Astrocyte of the hippocampus (primary cell): ENCODE measurements around the gene PAK4.
A peak's percentile ranks its signal among the peaks of the same experiment; 100 is the strongest.
"Not testable (repeated sequence)": the region's sequence is repeated elsewhere in the genome, so short reads cannot be mapped to it uniquely, and the experiment has no call there.

ENCODE experiments used
- DNase-seq: peaks from one replicate; pipeline ENCODE4 v3.0.0; 2011; ENCODE audit warnings: low read depth, low spot score

Gene PAK4

GRCh38 chr19:39100500-39101166, 25.0 kb upstream of the PAK4 start:
- no peak for DNase-seq

- DNase-seq, result no peak
Measured at GRCh38 chr19:39103151-39103550, 22.4 kb upstream of the PAK4 start.

GRCh38 chr19:39104186-39104596, 21.4 kb upstream of the PAK4 start:
- DNase-seq, result no peak

GRCh38 chr19:39106194-39106593, 19.4 kb upstream of the PAK4 start:
- DNase-seq, result no peak

- no peak for DNase-seq
Measured at GRCh38 chr19:39109641-39110040, 15.9 kb upstream of the PAK4 start.

- DNase-seq, result peak; percentile 72
Measured at GRCh38 chr19:39110263-39110967, 15.2 kb upstream of the PAK4 start.

- DNase-seq, result no peak
Measured at GRCh38 chr19:39111593-39112199, 13.9 kb upstream of the PAK4 start.

GRCh38 chr19:39112338-39112890, 13.2 kb upstream of the PAK4 start:
- DNase-seq, result peak; percentile 43

- DNase-seq, result no peak
Measured at GRCh38 chr19:39113199-39113598, 12.4 kb upstream of the PAK4 start.

GRCh38 chr19:39115105-39115847, 10.3 kb upstream of the PAK4 start:
- DNase-seq, result no peak

- not testable (repeated sequence) for DNase-seq
Measured at GRCh38 chr19:39117023-39117422, 8.6 kb upstream of the PAK4 start.

GRCh38 chr19:39119830-39120229, 5.8 kb upstream of the PAK4 start:
- no peak for DNase-seq

GRCh38 chr19:39122934-39123731, 2.5 kb upstream of the PAK4 start:
- DNase-seq, result no peak

- no peak for DNase-seq
Measured at GRCh38 chr19:39124136-39124764, 1.3 kb upstream of the PAK4 start.

- DNase-seq, result no peak
Measured at GRCh38 chr19:39125199-39125553, 410 bp upstream of the PAK4 start.

- DNase-seq, result no peak
Measured at GRCh38 chr19:39126312-39127187, 964 bp downstream of the PAK4 start.

- no peak for DNase-seq
Measured at GRCh38 chr19:39127812-39128515, 2.4 kb downstream of the PAK4 start.

- no peak for DNase-seq
Measured at GRCh38 chr19:39128516-39129079, 3.0 kb downstream of the PAK4 start.

- no peak for DNase-seq
Measured at GRCh38 chr19:39129116-39129515, 3.5 kb downstream of the PAK4 start.
